A549 treated with GW870086 at 1 μM for 4 hours (cell line): ENCODE data around the gene MCM10. TPM values are rescaled to one million over a fixed set of nuclear protein-coding genes. Genes with fewer than 3 reads are reported as not detected.

Experiments
- total RNA-seq: library from RNA; stranded (reverse); fragments of 200-300 nt; extraction: Qiagen RNA extraction; gene quantifications from 5 replicates; pipeline ENCODE4 v1.2.3, GENCODE V29; 2022; ENCODE audit warnings: low read depth

Gene MCM10
- total RNA-seq = 19.7 to 24.0 TPM (median 21.3 TPM) in 5 replicates

GRCh38 chr10:13160934-13161856 is at the start of gene MCM10:
Gene MCM10 (plus strand): TSS chr10:13161558. CDS start chr10:13164203, 2,645 bp downstream.

GRCh38 chr10:13234172-13234571 is 72.8 kb downstream of the MCM10 start, which contains the start of gene UCMA:
Gene UCMA (minus strand): TSS chr10:13234374. CDS start chr10:13234258, 116 bp downstream.

Other genes with a start within 250 kb of the MCM10 start
- gene CCDC3, start 159.8 kb upstream of the MCM10 start, total RNA-seq = 0.86 to 1.3 TPM (median 0.91 TPM) in 5 replicates
- 46.9 to 53.3 TPM (median 51.3 TPM) in 5 replicates for gene OPTN, start 61.4 kb upstream of the MCM10 start, total RNA-seq
- not detected in 5 replicates for gene UCMA, start 72.8 kb downstream of the MCM10 start, total RNA-seq
- 30.4 to 33.4 TPM (median 31.6 TPM) in 5 replicates for gene PHYH, start 138.5 kb downstream of the MCM10 start, total RNA-seq
- 57.0 to 70.5 TPM (median 66.0 TPM) in 5 replicates for gene SEPHS1, start 186.7 kb downstream of the MCM10 start, total RNA-seq